DOHH2 (cell line): ENCODE measurements around the gene CLDN14.

ENCODE experiments used
- CTCF ChIP-seq: fragments of 200-600 bp; sonication (generic); IDR thresholded peaks from one replicate; pipeline ENCODE4 v1.5.1; 2014; ENCODE audit warnings: antibody characterized with exemption, mild to moderate bottlenecking, low read depth, low read length; ENCODE audit not compliant: poor library complexity, severe bottlenecking
- EZH2phosphoT487 ChIP-seq: fragments of 200-600 bp; sonication (generic); IDR thresholded peaks from 2 replicates; pipeline ENCODE4 v1.6.1; 2017; ENCODE audit warnings: borderline replicate concordance, mild to moderate bottlenecking, antibody characterized with exemption, low read length, moderate library complexity, mixed read lengths

GRCh38 chr21:36483095-36483494 lies 3.2 kb upstream of the CLDN14 start:
- TF ChIP-seq CTCF (no peak), EZH2phosphoT487 (no peak)
